ENCODE data around the gene DUSP5. TPM values are rescaled to one million over a fixed set of nuclear protein-coding genes. Genes with fewer than 3 reads are reported as not detected.
A peak's percentile ranks its signal among the peaks of the same experiment; 100 is the strongest.

DUSP5 gene
- total RNA-seq, 1 donor from 2014 or later: 8.7 TPM

DNA sequence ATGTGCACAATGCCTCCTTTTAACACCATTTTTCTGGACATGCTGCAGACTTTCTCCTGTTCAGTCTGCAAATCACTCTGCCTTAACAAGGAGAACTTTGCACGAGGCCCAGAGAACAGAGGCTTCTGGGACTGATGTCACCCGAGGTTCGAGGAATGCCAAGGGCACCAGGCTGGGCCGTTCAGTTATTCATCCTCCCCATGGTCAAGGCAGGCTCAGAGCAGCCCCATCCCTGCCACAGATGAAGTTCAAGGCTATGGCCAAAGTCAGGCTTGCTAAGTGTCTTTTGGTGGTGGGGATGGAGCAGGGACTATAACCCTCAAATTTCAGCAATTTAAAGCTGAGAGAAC is 9.4 kb upstream of the DUSP5 start:
- TF ChIP-seq, protein P1, sequence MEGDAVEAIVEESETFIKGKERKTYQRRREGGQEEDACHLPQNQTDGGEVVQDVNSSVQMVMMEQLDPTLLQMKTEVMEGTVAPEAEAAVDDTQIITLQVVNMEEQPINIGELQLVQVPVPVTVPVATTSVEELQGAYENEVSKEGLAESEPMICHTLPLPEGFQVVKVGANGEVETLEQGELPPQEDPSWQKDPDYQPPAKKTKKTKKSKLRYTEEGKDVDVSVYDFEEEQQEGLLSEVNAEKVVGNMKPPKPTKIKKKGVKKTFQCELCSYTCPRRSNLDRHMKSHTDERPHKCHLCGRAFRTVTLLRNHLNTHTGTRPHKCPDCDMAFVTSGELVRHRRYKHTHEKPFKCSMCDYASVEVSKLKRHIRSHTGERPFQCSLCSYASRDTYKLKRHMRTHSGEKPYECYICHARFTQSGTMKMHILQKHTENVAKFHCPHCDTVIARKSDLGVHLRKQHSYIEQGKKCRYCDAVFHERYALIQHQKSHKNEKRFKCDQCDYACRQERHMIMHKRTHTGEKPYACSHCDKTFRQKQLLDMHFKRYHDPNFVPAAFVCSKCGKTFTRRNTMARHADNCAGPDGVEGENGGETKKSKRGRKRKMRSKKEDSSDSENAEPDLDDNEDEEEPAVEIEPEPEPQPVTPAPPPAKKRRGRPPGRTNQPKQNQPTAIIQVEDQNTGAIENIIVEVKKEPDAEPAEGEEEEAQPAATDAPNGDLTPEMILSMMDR (IDR thresholded peaks at IDR 0.05): no peak
- no peak for DNase-seq (ENCODE audit: low spot score)
- Mint-ChIP-seq H3K4me1 (ENCODE audit: low read depth) (peaks cover 30% of the 10 kb centered on the region), H3K4me3 (ENCODE audit: unreplicated experiment) (no peak overlapping the region), H3K27ac (ENCODE audit: unreplicated experiment) (no peak overlapping the region), H3K9me3 (ENCODE audit: low read depth) (no peaks in the 10 kb centered on the region), H3K36me3 (ENCODE audit: low read depth) (no peaks in the 10 kb centered on the region), H3K27me3 (ENCODE audit: low read depth) (no peaks in the 10 kb centered on the region)

DNA sequence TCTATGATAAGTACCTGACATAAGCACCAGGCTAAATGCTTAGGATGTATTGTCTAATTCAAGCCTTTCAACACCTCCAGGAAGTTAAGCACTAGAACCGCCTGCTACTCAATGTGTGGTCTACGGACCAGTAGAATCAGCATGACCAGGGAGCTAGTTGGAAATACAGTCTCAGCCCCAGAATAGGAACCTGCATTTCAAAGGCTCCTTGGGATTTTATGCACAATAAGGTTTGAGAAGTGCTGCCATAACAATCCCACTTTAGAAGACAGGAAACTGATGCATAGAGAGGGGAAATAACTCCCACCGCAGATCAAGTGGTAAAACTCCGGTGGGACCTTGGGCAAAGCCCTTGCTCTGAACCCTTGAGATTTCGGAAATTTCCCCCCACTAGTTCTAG is 8.8 kb upstream of the DUSP5 start:
- no peak overlapping the region for H3K27ac Mint-ChIP-seq (ENCODE audit: unreplicated experiment)
- TF ChIP-seq, protein P1 (IDR thresholded peaks at IDR 0.05): no peak
- H3K4me3 Mint-ChIP-seq (ENCODE audit: unreplicated experiment): no peak overlapping the region
- no peaks in the 10 kb centered on the region for H3K27me3 Mint-ChIP-seq (ENCODE audit: low read depth)
- H3K9me3 Mint-ChIP-seq (ENCODE audit: low read depth): no peaks in the 10 kb centered on the region
- no peak for DNase-seq (ENCODE audit: low spot score)
- no peaks in the 10 kb centered on the region for H3K36me3 Mint-ChIP-seq (ENCODE audit: low read depth)
- H3K4me1 Mint-ChIP-seq (ENCODE audit: low read depth): peaks cover 30% of the 10 kb centered on the region

DNA sequence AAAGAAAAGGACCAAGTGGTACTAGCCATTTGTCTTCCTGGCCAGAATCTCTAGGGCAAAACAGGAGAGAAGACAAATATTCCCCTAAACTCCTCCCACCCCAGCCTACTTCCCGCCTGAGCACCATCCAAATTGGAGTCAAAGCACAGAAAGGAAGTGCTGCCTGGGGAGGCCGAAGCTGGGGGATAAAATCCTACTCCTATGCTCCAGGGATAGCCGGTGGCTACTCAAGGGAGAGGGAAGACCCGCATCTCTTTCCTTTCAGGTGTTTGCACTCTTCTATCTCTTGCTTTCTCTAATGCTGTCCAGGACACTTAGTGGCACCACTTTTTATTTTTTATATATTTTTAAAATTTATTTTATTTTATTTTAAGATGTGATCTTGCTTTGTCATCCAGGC is 7.1 kb upstream of the DUSP5 start:
- peaks cover 33% of the 10 kb centered on the region for H3K4me1 Mint-ChIP-seq (ENCODE audit: low read depth)
- no peak for DNase-seq (ENCODE audit: low spot score)
- no peak overlapping the region for H3K27ac Mint-ChIP-seq (ENCODE audit: unreplicated experiment)
- H3K9me3 Mint-ChIP-seq (ENCODE audit: low read depth): no peaks in the 10 kb centered on the region
- H3K27me3 Mint-ChIP-seq (ENCODE audit: low read depth): no peaks in the 10 kb centered on the region
- TF ChIP-seq, protein P1 (IDR thresholded peaks at IDR 0.05): no peak
- peaks cover 2% of the 10 kb centered on the region for H3K36me3 Mint-ChIP-seq (ENCODE audit: low read depth)
- H3K4me3 Mint-ChIP-seq (ENCODE audit: unreplicated experiment): no peak overlapping the region

DNA sequence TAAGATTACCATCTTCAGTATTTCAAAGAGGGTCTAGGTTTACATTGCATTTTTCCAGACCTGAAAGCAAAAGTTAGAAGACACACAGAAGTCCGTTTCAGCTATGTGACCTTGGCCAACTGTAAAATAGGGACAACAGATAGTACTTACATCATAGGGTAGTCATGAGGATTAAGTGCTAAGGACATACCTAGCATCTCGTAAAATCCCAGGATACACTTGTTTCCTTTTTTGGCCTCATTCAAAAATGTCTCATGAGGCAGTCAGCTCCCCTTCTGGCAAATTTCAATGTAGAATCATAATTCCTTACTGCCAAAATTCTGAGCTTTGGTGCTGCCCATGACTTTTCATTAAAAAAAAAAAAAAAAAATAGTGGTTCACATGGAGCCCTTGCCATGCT is 6.4 kb upstream of the DUSP5 start:
- DNase-seq (ENCODE audit: low spot score): no peak
- Mint-ChIP-seq H3K4me3 (ENCODE audit: unreplicated experiment) (no peak overlapping the region), H3K27ac (ENCODE audit: unreplicated experiment) (no peak overlapping the region), H3K4me1 (ENCODE audit: low read depth) (peaks cover 40% of the 10 kb centered on the region), H3K27me3 (ENCODE audit: low read depth) (no peaks in the 10 kb centered on the region), H3K36me3 (ENCODE audit: low read depth) (peaks cover 2% of the 10 kb centered on the region), H3K9me3 (ENCODE audit: low read depth) (no peaks in the 10 kb centered on the region)
- TF ChIP-seq, protein P1 (IDR thresholded peaks at IDR 0.05): no peak

DNA sequence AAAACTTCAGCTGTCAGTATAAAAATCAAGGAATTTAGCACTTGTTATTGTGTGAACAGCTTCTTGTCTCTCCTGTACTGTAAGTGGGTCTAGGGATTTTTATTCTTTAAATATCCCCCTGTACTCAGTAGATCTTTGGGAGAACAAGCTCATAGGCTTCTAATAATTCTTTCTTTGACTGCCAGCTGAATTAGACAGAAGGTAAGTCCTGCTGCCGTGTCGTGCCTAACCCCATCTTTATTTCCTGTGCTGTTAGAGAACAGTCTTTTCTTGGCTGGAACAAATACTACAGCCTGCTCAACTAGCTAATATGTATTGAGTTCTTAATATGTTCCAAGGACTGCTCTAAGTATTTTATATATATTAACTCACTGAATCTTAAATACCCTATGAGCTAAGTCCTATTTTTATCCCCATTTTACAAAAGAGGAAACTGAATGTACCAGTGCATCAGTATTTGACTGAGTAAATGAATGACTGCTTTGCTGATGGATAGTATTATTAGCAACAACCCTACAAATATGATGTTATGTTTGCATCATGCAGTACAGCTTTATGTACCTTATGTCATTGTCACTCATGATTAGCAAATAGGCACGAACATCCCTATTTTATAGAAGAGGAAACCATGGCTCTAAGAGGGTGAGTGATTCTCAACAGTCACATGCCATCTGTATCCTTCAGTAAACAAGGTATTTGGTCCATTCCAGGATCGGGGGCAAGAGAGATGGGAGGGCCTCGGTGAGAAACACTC is 5.5 kb upstream of the DUSP5 start:
- Mint-ChIP-seq H3K4me3 (ENCODE audit: unreplicated experiment) (no peak overlapping the region), H3K27ac (ENCODE audit: unreplicated experiment) (peak overlapping the region; percentile 76), H3K4me1 (ENCODE audit: low read depth) (peaks cover 45% of the 10 kb centered on the region), H3K27me3 (ENCODE audit: low read depth) (no peaks in the 10 kb centered on the region), H3K36me3 (ENCODE audit: low read depth) (peaks cover 2% of the 10 kb centered on the region), H3K9me3 (ENCODE audit: low read depth) (no peaks in the 10 kb centered on the region)
- no peak for DNase-seq (ENCODE audit: low spot score)
- TF ChIP-seq, protein P1 (IDR thresholded peaks at IDR 0.05): no peak
